ENCODE data around the gene ABCD4.

- TF ChIP-seq ZNF239 (tag by site-specific recombination; IDR thresholded peaks at IDR 0.05), result no peak
- no peak for TF ChIP-seq KLF17 (tag by site-specific recombination; IDR thresholded peaks at IDR 0.05)
- no peak for TF ChIP-seq ATF2 (tag by site-specific recombination; IDR thresholded peaks at IDR 0.05; ENCODE audit: low read depth)
- TF ChIP-seq ZNF571 (tag by site-specific recombination; IDR thresholded peaks at IDR 0.05), result no peak
- TF ChIP-seq WT1 (tag by site-specific recombination; IDR thresholded peaks at IDR 0.05), result no peak
- no peak for TF ChIP-seq CTCF (tag by site-specific recombination; IDR thresholded peaks at IDR 0.05)
- no peak for TF ChIP-seq ZNF112 (tag by site-specific recombination; IDR thresholded peaks at IDR 0.05)
- TF ChIP-seq YY1 (tag by site-specific recombination; IDR thresholded peaks at IDR 0.05), result no peak
- TF ChIP-seq ZNF311 (tag by site-specific recombination; IDR thresholded peaks at IDR 0.05; ENCODE audit: borderline replicate concordance), result no peak
- TF ChIP-seq PATZ1 (tag by site-specific recombination; IDR thresholded peaks at IDR 0.05), result no peak
- TF ChIP-seq ZNF394 (tag by site-specific recombination; IDR thresholded peaks at IDR 0.05; ENCODE audit: borderline replicate concordance), result no peak
- no peak for TF ChIP-seq ZBTB49 (tag by site-specific recombination; IDR thresholded peaks at IDR 0.05; ENCODE audit: low read depth)
- no peak for TF ChIP-seq ZNF558 (tag by site-specific recombination; IDR thresholded peaks at IDR 0.05)
These were observed 4.7 kb downstream of the ABCD4 start for GRCh38 chr14:74297986-74298385.

Data from HEK293 (cell line).